Dendritic cell treated with granulocyte-macrophage colony-stimulating factor and Interleukin-4, amounts not matched to agents 40 ng/mL and 50 ng/mL, for 4 days (primary cell): ENCODE results near the gene AMBP.

Experiments
- H3K27ac Mint-ChIP-seq: one replicate; pipeline ENCODE4 v1.8.0; 2022; ENCODE audit warnings: mild to moderate bottlenecking, mixed read lengths
- H3K27me3 Mint-ChIP-seq: one replicate; pipeline ENCODE4 v1.8.0; 2022; ENCODE audit warnings: mild to moderate bottlenecking, mixed read lengths
- H3K36me3 Mint-ChIP-seq: one replicate; pipeline ENCODE4 v1.8.0; 2022; ENCODE audit warnings: low read depth, mixed read lengths
- H3K4me1 Mint-ChIP-seq: one replicate; pipeline ENCODE4 v1.8.0; 2022; ENCODE audit warnings: low read depth, mixed read lengths
- H3K4me3 Mint-ChIP-seq: one replicate; pipeline ENCODE4 v1.8.0; 2022; ENCODE audit warnings: mild to moderate bottlenecking, moderate library complexity, mixed read lengths
- H3K9me3 Mint-ChIP-seq: one replicate; pipeline ENCODE4 v1.8.0; 2022; ENCODE audit warnings: mixed read lengths
- intact Hi-C: fragments of 100-400 bp; cut with micrococcal nuclease; formaldehyde crosslinking; loops from one replicate; pipeline ENCODE4 v1.15.0; 2022

Gene AMBP

DNA sequence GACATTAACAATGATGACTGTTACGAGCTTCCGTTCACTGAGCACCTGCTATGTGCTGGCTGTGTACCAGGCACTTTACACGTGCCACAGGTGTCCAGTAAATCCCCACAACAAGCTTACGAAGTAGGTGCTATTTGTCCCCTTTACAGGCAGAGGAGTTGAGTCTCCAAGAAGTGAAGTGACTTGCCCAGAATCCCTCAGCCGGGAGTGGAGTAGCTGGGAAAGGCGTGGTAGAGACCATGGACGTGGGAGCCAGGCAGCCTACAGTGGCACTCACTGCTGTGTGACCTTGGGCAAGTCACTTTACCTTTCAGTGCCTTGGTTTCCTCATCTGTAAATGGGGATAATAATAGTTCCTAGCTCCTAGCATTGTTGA lies 669 bp upstream of the AMBP start:
- Mint-ChIP-seq H3K36me3 (no peaks in the 10 kb centered on the region), H3K4me1 (no peaks in the 10 kb centered on the region), H3K27ac (no peak overlapping the region), H3K27me3 (peaks cover 13% of the 10 kb centered on the region), H3K4me3 (no peak overlapping the region), H3K9me3 (no peaks in the 10 kb centered on the region)
- intact Hi-C loops = no loop called here

DNA sequence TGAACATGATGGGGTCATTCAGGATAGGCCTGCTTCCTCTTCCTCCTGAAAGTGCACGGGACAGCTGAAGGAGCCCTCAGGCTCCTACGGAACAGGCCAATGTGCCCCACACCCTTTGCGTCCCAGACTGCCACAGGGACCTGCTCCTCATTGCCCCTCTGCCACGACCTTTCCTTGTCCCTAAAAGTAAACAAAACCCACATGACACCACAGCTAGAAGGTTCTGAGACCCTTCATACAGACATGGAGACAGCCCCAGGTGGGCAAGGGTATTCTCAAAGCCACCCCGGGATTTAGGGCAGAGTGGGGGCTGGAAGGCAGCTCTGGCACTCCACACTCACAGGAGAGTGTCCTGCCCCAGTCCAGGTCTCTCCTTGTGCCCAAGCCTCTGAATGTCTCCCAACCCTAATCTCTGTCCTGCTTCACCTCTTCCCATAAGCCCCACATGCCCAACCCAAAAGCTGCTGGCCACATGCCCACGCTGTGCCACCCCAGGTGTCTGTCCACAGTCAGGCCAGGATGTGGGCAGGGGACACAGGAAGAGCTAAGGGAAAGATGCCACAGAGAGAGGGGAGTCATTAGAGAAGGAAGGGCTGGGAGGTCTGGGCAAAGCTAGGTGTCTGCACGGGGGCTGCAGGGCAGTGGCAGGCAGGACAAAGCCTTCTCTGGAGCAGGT lies 800 bp downstream of the AMBP start:
- Mint-ChIP-seq H3K9me3 (no peaks in the 10 kb centered on the region), H3K4me3 (no peak overlapping the region), H3K27ac (no peak overlapping the region), H3K27me3 (peaks cover 13% of the 10 kb centered on the region), H3K36me3 (no peaks in the 10 kb centered on the region), H3K4me1 (no peaks in the 10 kb centered on the region)
- intact Hi-C loops = no loop called here

DNA sequence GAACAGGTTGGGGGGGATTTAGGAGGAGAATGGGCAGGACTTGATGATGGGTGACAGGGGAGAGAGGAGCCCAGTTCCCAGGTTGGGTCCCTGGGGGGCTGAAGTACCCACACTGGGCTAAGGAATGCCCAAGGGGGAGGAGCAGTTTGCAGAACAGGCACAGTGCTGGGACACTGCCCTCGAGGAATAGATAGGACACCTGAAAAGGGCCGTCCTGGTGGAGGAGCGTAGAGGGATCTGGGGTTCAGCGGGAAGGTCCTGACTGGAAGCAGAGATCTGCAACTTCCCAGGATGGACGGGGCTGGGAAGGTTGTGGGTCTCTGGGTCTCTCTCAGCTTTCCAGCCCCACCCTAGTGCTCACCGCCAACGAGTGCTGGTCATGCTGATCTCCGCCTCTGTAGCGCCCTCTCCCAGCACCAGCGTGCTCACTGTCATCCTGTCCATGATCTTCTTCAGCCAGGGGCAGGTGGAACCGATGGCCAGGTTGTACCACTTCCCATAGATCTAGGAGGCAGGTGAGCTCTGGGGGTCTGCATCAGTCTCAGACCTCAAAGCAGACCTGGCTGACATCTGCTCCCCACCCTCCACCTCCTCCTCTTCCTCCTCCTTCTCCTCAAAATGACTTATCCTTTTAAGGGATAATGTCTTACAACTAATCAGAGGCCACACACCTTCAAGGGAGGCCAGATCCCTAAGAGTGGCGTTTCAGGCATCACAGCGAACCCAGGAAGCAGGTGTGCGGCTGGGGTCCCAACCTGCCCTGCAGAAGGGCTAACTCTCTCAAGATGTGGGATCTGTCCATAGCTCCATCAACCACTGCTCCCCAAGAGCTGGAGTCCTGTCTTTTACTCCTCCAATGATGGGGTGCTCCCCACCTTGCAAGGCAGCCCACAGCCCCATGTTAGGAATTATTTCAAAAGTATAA lies 1.6 kb downstream of the AMBP start:
- intact Hi-C loops = no loop called here
- H3K4me1 Mint-ChIP-seq = no peaks in the 10 kb centered on the region
- H3K36me3 Mint-ChIP-seq = no peaks in the 10 kb centered on the region
- H3K4me3 Mint-ChIP-seq = no peak overlapping the region
- peaks cover 13% of the 10 kb centered on the region for H3K27me3 Mint-ChIP-seq
- no peaks in the 10 kb centered on the region for H3K9me3 Mint-ChIP-seq
- no peak overlapping the region for H3K27ac Mint-ChIP-seq

DNA sequence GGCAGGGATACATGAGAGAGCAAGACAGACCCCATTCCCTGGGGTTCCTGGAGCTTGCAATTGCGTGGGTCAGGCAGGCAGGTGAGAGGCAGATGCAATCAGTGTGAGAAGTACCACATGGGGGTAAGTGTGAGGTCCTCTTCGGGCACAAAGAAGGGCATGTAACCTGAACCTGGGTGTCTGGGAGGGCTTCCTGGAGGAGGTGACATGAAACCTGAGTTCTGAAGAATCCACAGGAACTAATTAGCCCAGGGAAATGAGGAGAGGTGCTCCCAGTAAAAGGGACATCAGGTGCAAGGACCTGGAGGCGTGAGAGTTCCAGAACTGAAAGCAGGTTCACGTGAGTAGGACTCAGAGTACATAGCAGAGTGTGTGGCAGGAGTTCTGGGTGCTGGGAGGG lies 2.5 kb downstream of the AMBP start:
- H3K27ac Mint-ChIP-seq = no peak overlapping the region
- no peak overlapping the region for H3K4me3 Mint-ChIP-seq
- intact Hi-C loops = no loop called here
- H3K4me1 Mint-ChIP-seq = no peaks in the 10 kb centered on the region
- no peaks in the 10 kb centered on the region for H3K36me3 Mint-ChIP-seq
- no peaks in the 10 kb centered on the region for H3K9me3 Mint-ChIP-seq
- H3K27me3 Mint-ChIP-seq = peaks cover 13% of the 10 kb centered on the region

DNA sequence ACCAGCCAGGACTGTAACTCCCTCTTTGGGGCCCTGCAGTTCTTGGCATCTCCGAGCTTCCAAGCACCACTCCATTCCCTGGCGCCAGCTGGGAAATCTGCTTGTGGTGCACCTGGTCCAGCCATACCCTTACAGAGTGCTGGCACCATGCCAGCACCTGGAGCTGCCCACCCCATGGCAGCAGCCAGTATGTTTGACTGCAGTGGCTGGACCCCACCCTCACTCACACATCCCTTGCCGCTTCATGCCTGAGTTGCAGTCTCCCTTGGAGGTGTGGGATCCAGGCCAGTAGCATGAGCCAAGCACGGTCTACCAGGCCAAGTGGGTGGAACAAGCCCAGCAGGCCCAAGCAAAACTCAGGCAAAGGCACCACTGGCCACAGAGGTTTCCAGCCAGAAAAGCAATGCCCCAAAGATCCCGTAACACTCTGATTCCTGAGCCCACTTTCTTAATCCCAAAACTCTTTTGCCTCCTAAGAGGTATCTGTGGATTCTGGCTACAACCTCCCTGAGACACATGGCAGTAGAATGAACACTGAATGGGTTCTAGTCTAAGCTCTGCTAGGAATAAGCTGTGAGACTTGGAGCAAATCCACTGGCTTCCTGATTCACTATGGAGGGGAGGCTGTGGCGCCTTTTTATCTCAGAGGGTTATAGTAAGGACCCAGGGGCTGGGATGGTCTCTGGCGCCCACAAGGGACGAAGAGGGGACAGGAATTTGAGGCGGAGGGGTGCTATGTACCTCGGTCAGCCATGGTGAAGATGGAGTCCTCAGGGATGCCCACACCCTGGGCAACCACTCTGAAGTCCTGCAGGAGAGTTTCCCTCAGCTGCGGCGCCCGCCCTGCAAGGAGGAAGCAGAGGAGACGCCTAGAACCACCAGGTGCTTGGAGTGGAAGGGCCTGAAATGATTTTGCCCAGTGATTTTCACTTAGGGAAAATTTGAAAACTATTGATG lies 5.6 kb downstream of the AMBP start:
- H3K4me3 Mint-ChIP-seq = no peak overlapping the region
- H3K4me1 Mint-ChIP-seq = no peaks in the 10 kb centered on the region
- intact Hi-C loops = no loop called here
- peaks cover 14% of the 10 kb centered on the region for H3K27me3 Mint-ChIP-seq
- H3K27ac Mint-ChIP-seq = no peak overlapping the region
- H3K36me3 Mint-ChIP-seq = no peaks in the 10 kb centered on the region
- H3K9me3 Mint-ChIP-seq = no peaks in the 10 kb centered on the region

DNA sequence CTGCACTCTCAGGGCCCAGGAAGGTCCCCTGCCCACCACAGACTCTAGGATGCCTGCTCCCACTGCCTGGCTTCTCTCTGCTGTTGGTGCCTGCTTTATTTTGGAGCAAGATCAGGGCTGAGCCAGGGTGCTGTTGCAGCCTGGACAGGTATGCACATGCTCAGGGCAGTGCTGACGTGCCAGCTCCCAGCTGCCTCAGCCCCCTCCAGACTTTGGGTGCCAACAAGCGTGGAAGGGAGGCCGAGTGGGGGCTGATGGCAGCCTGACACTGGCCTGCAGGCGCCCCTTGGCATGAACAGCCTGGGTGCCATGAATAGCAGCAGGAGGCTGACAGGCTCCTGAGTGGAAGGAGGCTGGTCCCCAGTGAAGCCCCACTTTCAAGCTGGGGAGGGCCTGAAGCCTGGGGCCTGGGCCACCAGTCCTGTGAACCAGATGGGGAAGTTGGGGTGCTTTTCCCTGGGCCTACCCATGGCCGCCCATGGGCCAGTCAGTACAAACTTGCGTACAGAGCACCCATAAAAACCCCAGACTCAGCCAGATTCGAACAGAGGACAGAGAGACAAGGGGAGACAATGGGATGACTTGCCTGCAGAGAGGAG lies 6.8 kb downstream of the AMBP start:
- Mint-ChIP-seq H3K36me3 (no peaks in the 10 kb centered on the region), H3K4me3 (no peak overlapping the region), H3K27me3 (peaks cover 15% of the 10 kb centered on the region), H3K27ac (no peak overlapping the region), H3K9me3 (no peaks in the 10 kb centered on the region), H3K4me1 (no peaks in the 10 kb centered on the region)
- intact Hi-C loops = no loop called here

DNA sequence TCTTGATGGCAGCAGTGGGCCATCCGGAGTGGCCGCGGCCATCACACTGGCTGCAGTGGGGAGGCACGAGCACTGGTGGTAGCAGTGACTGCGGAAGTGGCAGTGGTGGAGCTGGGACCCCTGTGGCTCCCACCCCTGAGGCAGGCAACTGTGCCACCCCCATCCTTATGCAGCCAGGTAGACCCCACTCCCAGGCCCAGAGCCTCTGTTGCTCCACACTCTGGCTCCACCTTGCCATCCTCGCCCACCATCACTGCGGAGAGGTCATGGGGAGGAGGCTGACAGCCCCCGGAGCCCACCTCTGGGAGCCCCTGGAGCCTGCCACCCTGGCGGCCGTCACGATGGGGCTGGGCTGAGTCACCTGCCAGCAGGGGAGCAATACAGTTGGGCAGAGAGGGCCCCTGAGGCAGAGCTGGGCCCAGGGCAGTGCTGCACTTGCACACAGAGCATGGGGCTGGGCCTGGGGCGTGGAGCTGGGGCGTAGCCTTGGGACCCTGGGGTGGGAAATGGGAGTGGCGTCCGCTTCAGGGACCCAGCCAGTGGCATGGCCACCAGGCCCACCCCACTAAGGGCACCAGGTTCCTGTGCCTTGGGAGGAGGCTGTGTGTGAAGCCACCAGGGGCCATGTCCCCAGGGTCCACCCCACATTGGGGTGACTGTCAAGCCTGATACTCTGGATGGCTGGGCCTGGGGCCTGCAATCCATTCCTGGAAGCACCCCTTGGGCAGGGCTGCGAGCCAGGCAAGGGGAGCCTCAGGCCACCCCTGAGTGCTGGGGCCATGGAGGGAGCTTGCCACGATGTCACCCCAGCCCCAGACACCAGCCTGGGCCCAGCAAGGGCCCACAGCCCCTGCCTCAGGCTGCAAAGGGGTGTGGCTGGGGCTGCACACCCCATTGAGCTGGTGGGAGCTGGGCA lies 7.7 kb downstream of the AMBP start:
- intact Hi-C loops = no loop called here
- Mint-ChIP-seq H3K4me1 (no peaks in the 10 kb centered on the region), H3K27me3 (peaks cover 13% of the 10 kb centered on the region), H3K9me3 (no peaks in the 10 kb centered on the region), H3K27ac (no peak overlapping the region), H3K36me3 (no peaks in the 10 kb centered on the region), H3K4me3 (no peak overlapping the region)

DNA sequence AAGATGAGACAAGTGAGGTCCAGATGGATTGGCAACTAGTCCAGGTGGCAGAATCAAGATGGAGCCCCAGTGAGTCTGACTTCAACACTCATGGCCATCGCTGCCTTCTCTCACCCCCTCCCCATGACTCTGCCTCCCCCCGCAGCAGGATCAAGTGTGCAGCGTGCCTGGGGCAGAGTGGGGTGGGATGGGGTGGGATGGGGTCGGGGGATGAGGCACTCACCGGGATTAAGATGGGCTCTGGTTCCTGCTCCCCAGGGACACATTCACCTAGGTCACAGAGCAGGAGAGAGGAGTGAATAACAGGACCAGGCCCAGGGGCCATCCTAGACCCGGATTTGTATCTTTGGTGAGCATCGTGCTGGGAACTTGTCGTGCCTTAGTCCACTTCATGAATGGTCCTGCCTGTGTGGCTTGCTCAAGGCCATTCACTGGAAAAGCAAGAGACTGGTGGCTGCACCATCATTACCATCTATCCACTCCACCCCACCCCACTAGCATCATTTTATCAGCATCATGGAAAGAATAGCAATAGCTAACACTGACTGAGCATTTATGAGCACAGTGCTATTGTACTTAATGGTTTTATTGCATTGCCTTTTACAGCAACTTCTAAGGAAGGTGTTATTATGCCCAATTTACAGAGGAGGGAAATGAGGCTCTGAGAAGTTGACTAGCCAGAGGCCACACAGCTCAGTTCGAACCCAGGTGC lies 8.5 kb downstream of the AMBP start:
- no peaks in the 10 kb centered on the region for H3K9me3 Mint-ChIP-seq
- H3K4me1 Mint-ChIP-seq = no peaks in the 10 kb centered on the region
- no peaks in the 10 kb centered on the region for H3K36me3 Mint-ChIP-seq
- no peak overlapping the region for H3K4me3 Mint-ChIP-seq
- H3K27ac Mint-ChIP-seq = no peak overlapping the region
- peaks cover 11% of the 10 kb centered on the region for H3K27me3 Mint-ChIP-seq
- intact Hi-C loops = no loop called here

DNA sequence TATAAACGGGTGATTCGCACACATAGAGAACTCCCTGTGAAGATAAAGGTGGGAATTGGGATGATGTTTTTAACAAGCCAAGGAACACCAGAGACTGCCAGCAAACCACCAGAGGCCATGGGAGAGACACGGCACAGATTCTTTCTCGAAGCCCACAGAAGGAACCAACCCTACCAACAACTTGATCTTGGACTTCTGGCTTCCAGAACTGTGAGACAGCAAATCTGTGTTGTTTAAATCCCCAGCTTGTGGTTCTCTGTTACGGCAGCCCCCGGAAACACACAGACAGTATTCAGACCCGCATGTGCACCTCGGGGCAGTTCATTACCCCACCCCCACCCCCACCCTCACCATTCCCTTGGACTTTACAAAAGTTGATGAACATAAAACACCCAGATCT lies 12.8 kb downstream of the AMBP start:
- no peak overlapping the region for H3K27ac Mint-ChIP-seq
- H3K36me3 Mint-ChIP-seq = no peaks in the 10 kb centered on the region
- no peaks in the 10 kb centered on the region for H3K9me3 Mint-ChIP-seq
- H3K4me1 Mint-ChIP-seq = peaks cover 6% of the 10 kb centered on the region
- H3K27me3 Mint-ChIP-seq = peaks cover 20% of the 10 kb centered on the region
- intact Hi-C loops = no loop called here
- H3K4me3 Mint-ChIP-seq = no peak overlapping the region

DNA sequence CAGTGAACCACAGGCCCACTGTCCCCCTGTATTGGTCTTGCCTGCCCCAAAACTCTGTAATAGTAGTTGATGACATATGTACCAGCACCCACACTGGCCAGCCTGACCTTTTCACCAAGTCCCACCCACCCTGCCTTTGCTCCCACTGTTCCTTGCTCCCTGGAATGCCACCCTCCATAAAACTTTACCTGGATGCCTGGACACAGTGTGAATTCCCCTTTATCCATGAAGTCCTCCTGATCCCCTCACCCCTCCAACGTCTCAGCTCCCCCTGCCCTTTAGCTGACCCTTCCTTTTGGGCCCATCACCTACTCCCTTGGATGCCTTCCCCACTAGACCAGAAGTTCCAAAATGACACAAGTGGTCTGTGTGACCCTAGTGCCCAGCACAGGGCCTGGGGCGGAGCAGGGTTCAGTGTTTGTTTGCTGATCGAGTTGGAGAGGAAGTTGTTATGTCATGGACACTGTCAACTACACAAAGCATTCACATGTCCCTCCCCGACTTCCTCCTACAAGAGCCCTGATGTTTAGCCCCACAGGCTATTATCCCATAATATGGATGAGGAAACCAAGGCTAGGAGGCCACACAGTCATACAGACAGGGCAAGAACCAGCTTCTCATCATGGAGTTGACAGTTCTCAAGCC lies 16.1 kb downstream of the AMBP start:
- H3K36me3 Mint-ChIP-seq = no peaks in the 10 kb centered on the region
- H3K27me3 Mint-ChIP-seq = peaks cover 16% of the 10 kb centered on the region
- no peak overlapping the region for H3K4me3 Mint-ChIP-seq
- no peak overlapping the region for H3K27ac Mint-ChIP-seq
- peaks cover 6% of the 10 kb centered on the region for H3K4me1 Mint-ChIP-seq
- intact Hi-C loops = no loop called here
- no peaks in the 10 kb centered on the region for H3K9me3 Mint-ChIP-seq

DNA sequence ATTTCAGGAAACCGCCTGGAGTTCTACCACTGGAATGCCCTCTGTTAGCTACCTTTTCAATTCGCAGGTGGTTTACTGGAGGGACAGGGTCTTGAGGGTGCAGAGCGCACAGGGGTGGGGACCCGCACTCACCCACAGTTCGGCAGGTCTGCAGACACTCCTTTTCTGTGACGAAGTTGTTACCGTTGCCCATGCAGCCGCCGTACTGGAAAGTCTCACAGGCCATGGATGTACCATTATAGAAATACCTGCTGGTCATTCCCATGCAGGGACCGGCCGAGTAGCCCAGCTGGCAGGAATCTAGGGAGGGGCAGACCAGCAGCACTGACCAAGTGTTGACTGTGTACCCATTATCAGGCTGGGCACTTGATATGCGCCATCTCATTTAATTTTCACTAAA lies 16.8 kb downstream of the AMBP start:
- H3K27ac Mint-ChIP-seq = no peak overlapping the region
- H3K36me3 Mint-ChIP-seq = no peaks in the 10 kb centered on the region
- no peak overlapping the region for H3K4me3 Mint-ChIP-seq
- intact Hi-C loops = no loop called here
- peaks cover 13% of the 10 kb centered on the region for H3K27me3 Mint-ChIP-seq
- H3K9me3 Mint-ChIP-seq = no peaks in the 10 kb centered on the region
- H3K4me1 Mint-ChIP-seq = peaks cover 6% of the 10 kb centered on the region

DNA sequence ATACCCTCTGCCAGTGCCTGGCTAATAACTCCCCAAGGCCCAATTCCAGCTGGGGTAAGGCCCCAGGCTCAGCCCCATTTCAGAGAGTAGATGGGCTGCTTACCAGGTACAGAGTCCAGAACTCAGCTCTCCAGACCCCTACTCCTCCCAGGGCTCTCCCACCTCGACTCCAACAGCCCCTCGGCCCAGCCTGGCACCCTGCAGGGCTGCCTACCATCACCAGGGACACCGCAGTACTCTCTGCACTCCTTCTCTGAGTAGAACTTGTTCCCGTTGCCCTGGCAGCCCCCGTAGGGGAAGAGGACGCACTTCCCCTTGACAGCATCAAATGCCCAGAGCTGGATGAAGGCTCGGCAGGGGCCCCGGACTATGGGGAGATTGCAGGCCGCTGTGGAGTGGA lies 17.4 kb downstream of the AMBP start:
- peaks cover 13% of the 10 kb centered on the region for H3K27me3 Mint-ChIP-seq
- no peaks in the 10 kb centered on the region for H3K9me3 Mint-ChIP-seq
- no peak overlapping the region for H3K27ac Mint-ChIP-seq
- H3K4me3 Mint-ChIP-seq = no peak overlapping the region
- no peaks in the 10 kb centered on the region for H3K36me3 Mint-ChIP-seq
- peaks cover 6% of the 10 kb centered on the region for H3K4me1 Mint-ChIP-seq
- intact Hi-C loops = no loop called here
